Ovary (tissue), 3 donors: Measurements from ENCODE around the gene SLC36A4.

Source experiments
- CTCF ChIP-seq, 3 donors: fragments of 450-650 bp in 2 of 3; fragments of 200-600 bp in 1 of 3; IDR thresholded peaks; one replicate each; pipeline versions ENCODE4 v1.5.1 to v1.8.0; 2016 to 2022; ENCODE audit warnings: antibody characterized with exemption in 3 of 3, mild to moderate bottlenecking in 1 of 3
- EP300 ChIP-seq: sonication (generic); formaldehyde crosslinking; IDR thresholded peaks from one replicate; pipeline ENCODE4 v1.6.1; 2017; ENCODE audit warnings: antibody characterized with exemption
- POLR2A ChIP-seq: fragments of 450-650 bp; IDR thresholded peaks from one replicate; pipeline ENCODE4 v1.6.1; 2017; ENCODE audit warnings: antibody characterized with exemption, mild to moderate bottlenecking, moderate library complexity
- donor health status: DM: no; HTN: no; CAD: no.

GRCh38 chr11:93169950-93170561 lies 27.7 kb downstream of the SLC36A4 start:
- no peak for TF ChIP-seq EP300
- no peak for TF ChIP-seq POLR2A
- TF ChIP-seq CTCF (IDR thresholded peaks at IDR 0.05) = no peak
